Body of pancreas (tissue), 4 donors: ENCODE data around the gene TRNAU1AP. TPM values are rescaled to one million over a fixed set of nuclear protein-coding genes. Genes with fewer than 3 reads are reported as not detected.
A peak's percentile ranks its signal among the peaks of the same experiment; 100 is the strongest.
"Not testable (repeated sequence)": the region's sequence is repeated elsewhere in the genome, so short reads cannot be mapped to it uniquely, and the experiment has no call there.

Experiments
- ATAC-seq: fragments of 150-250 bp; one replicate; pipeline ENCODE4 v1.9.1; 2016
- DNase-seq, 4 donors: peaks; one replicate each; pipeline ENCODE4 v3.0.0-alpha.2; 2019
- H3K27ac ChIP-seq, 4 donors: fragments of 200-600 bp; sonication (generic); 1 replicate in 3 of 4; 2 replicates in 1 of 4; pipeline versions ENCODE4 v1.5.1 to v1.6.1; 2016 to 2019; ENCODE audit warnings: mild to moderate bottlenecking in 1 of 4, mixed read lengths in 1 of 4, moderate library complexity in 1 of 4
- H3K27me3 ChIP-seq, 2 donors: fragments of 200-600 bp; sonication (generic); one replicate each; pipeline ENCODE4 v1.6.0; 2016; ENCODE audit warnings: mild to moderate bottlenecking in 1 of 2
- H3K36me3 ChIP-seq, 2 donors: fragments of 200-600 bp; sonication (generic); replicated peaks in 1 of 2; 2 replicates each; pipeline ENCODE4 v1.5.1; 2016; ENCODE audit warnings: low read depth in 2 of 2; ENCODE audit not compliant: insufficient read depth in 1 of 2
- H3K4me1 ChIP-seq: fragments of 200-600 bp; sonication (generic); one replicate; pipeline ENCODE4 v1.6.0; 2016
- H3K4me3 ChIP-seq, 2 donors: fragments of 200-600 bp; sonication (generic); 1 replicate in 1 of 2; 2 replicates in 1 of 2; pipeline ENCODE4 v1.5.1; 2016 to 2019
- H3K9me3 ChIP-seq, 3 donors: fragments of 200-600 bp; sonication (generic); 1 replicate in 2 of 3; 2 replicates in 1 of 3; pipeline ENCODE4 v1.5.1; 2016
- POLR2A ChIP-seq, 3 donors: fragments of 450-650 bp; IDR thresholded peaks; one replicate each; pipeline ENCODE4 v1.6.1; 2016; ENCODE audit warnings: antibody characterized with exemption in 3 of 3, mild to moderate bottlenecking in 2 of 3
- WGBS, 2 donors: methylation state at CpG; one replicate each; pipeline ENCODE4 v1.1.5; 2017; 5-methylcytosine and 5-hydroxymethylcytosine counted together
- intact Hi-C: fragments of 100-400 bp; cut with DNase I; formaldehyde crosslinking; loops from one replicate; pipeline ENCODE4 v1.15.1; 2023
- total RNA-seq, 2 donors: library from RNA; depleted of rRNA; stranded (reverse); fragments of >200 nt; gene quantifications; one replicate each; pipeline ENCODE4 v1.1.0, GENCODE V29; 2016
- TF ChIP-seq, protein P1 (sequence below), 7 experiments: fragments of 450-650 bp in 4 of 7; fragments of 200-600 bp in 3 of 7; sonication (generic) in 3 of 7; IDR thresholded peaks; one replicate each; pipeline ENCODE4 v1.5.1; 2016 to 2019; ENCODE audit warnings: antibody characterized with exemption in 7 of 7

TRNAU1AP gene
- total RNA-seq, 2 donors from 2014 or later, result 8.9 to 14.3 TPM

DNA sequence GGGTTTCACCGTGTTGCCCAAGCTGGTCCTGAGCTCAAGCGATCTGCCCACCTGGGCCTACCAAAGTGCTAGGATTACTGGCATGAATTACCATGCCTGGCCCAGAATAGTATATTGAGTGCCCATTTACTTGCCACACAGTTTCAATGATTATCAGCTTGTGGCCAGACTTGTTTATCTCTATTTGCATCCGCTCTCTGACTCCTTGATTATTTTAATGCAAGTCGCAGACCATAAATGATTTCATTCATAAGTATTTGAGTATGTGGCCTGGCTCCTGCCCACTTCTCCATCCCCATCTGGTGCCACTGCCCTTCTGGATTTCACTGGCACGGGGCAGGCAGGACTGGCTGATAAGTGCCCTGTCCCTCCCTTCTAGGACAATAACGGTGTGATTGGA is 18.2 kb upstream of the TRNAU1AP start:
- TF ChIP-seq POLR2A (IDR thresholded peaks at IDR 0.05), result no peak
- TF ChIP-seq, protein P1, sequence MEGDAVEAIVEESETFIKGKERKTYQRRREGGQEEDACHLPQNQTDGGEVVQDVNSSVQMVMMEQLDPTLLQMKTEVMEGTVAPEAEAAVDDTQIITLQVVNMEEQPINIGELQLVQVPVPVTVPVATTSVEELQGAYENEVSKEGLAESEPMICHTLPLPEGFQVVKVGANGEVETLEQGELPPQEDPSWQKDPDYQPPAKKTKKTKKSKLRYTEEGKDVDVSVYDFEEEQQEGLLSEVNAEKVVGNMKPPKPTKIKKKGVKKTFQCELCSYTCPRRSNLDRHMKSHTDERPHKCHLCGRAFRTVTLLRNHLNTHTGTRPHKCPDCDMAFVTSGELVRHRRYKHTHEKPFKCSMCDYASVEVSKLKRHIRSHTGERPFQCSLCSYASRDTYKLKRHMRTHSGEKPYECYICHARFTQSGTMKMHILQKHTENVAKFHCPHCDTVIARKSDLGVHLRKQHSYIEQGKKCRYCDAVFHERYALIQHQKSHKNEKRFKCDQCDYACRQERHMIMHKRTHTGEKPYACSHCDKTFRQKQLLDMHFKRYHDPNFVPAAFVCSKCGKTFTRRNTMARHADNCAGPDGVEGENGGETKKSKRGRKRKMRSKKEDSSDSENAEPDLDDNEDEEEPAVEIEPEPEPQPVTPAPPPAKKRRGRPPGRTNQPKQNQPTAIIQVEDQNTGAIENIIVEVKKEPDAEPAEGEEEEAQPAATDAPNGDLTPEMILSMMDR (IDR thresholded peaks at IDR 0.05), result no peak
- Histone ChIP-seq H3K9me3 (no peaks in the 10 kb centered on the region), H3K4me3 (no peak overlapping the region), H3K27ac (no peak overlapping the region), H3K4me1 (no peaks in the 10 kb centered on the region), H3K36me3 (peaks cover 0 to 8% of the 10 kb centered on the region in 2 donors), H3K27me3 (no peaks in the 10 kb centered on the region)
- ATAC-seq (no peak), DNase-seq (no peak)
- intact Hi-C loops, result no loop called here
- 83 to 93% methylated on average over 6 of the region's 6 CpGs for WGBS, 2 donors

DNA sequence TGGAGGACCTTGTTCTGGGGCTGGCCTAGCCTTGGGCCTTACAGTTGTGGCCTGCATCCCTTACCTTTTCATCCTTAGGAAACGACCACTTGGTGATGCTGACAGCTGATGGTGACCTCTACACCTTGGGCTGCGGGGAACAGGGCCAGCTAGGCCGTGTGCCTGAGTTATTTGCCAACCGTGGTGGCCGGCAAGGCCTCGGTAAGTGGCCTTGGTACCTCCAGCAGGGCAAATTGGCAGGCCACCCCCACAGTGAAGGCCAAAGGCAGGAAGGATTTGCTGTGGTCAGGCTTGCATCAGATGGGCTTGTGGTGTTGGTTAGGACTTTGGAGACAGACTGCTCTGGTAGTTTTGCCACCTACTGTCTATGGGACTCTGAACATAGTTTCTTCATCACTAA is 17.7 kb upstream of the TRNAU1AP start:
- WGBS, 2 donors, result 65 to 85% methylated on average over 4 to 6 of the region's 6 CpGs
- no peak overlapping the region for H3K4me3 ChIP-seq
- intact Hi-C loops, result no loop called here
- H3K27me3 ChIP-seq, result no peaks in the 10 kb centered on the region
- H3K9me3 ChIP-seq, result no peaks in the 10 kb centered on the region
- no peak for DNase-seq
- no peak for ATAC-seq
- H3K36me3 ChIP-seq, result peaks cover 0 to 8% of the 10 kb centered on the region in 2 donors
- TF ChIP-seq, protein P1 (IDR thresholded peaks at IDR 0.05), result no peak
- no peak for TF ChIP-seq POLR2A (IDR thresholded peaks at IDR 0.05)
- no peaks in the 10 kb centered on the region for H3K4me1 ChIP-seq
- no peak overlapping the region for H3K27ac ChIP-seq

DNA sequence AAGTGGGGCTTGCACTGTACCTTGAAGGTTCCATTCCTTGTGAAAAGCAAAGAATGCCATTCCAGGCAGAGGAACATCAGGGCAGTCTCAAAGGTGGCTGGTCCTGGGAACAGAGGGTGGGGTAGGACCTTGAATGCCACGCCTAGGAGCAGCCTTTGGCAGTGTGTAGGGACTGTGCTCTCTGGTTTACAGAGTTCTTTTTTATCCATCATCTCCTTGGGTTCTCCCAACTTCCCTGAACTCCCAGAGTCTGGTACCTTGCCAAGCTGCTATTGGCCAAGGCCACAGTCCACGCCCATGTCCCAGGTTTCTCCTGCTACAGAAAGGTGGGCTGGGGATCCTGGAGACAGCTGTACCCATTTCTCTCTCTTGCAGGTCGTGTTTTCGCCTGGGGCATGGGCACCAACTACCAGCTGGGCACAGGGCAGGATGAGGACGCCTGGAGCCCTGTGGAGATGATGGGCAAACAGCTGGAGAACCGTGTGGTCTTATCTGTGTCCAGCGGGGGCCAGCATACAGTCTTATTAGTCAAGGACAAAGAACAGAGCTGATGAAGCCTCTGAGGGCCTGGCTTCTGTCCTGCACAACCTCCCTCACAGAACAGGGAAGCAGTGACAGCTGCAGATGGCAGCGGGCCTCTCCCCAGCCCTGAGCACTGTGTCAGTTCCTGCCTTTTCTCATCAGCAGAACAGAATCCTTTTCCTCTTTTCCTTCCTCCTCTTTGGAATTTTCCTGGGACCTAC is 15.3 kb upstream of the TRNAU1AP start:
- Histone ChIP-seq H3K4me1 (no peaks in the 10 kb centered on the region), H3K27ac (no peak overlapping the region), H3K27me3 (no peaks in the 10 kb centered on the region), H3K36me3 (peaks cover 0 to 6% of the 10 kb centered on the region in 2 donors), H3K4me3 (no peak overlapping the region), H3K9me3 (no peaks in the 10 kb centered on the region)
- intact Hi-C loops, result no loop called here
- WGBS, 2 donors, result 70 to 74% methylated on average over 7 to 8 of the region's 8 CpGs
- TF ChIP-seq, protein P1 (IDR thresholded peaks at IDR 0.05), result no peak
- TF ChIP-seq POLR2A (IDR thresholded peaks at IDR 0.05), result no peak
- DNase-seq (peak in 2 of 4 donors; percentile 17 to 27), ATAC-seq (no peak)

DNA sequence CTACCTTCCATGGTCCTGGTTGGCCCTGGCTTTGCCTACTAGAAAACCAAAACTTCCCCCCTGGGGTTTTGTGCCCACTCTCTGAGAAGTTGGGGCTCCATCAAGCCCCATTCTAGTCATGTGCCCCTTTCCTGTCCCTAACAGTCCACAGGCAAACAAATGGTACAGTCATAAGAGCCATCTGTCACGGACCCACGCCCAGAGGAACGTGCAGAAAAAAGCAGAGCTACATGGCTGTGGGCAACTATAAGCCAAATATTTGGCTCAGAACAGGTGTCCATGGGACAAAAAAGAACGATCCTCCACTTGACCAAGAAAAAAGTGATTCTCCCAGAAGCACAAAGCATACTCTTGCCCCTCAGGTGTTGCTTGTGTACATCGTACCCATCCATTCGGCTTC is 14.6 kb upstream of the TRNAU1AP start:
- ATAC-seq, result no peak
- H3K27me3 ChIP-seq, result no peaks in the 10 kb centered on the region
- H3K9me3 ChIP-seq, result no peaks in the 10 kb centered on the region
- peaks cover 0 to 6% of the 10 kb centered on the region in 2 donors for H3K36me3 ChIP-seq
- WGBS, 2 donors, result 84 to 85% methylated on average over 6 of the region's 6 CpGs
- H3K4me3 ChIP-seq, result no peak overlapping the region
- intact Hi-C loops, result no loop called here
- no peak overlapping the region for H3K27ac ChIP-seq
- DNase-seq, result no peak
- no peaks in the 10 kb centered on the region for H3K4me1 ChIP-seq
- no peak for TF ChIP-seq POLR2A (IDR thresholded peaks at IDR 0.05)
- TF ChIP-seq, protein P1 (IDR thresholded peaks at IDR 0.05), result no peak

DNA sequence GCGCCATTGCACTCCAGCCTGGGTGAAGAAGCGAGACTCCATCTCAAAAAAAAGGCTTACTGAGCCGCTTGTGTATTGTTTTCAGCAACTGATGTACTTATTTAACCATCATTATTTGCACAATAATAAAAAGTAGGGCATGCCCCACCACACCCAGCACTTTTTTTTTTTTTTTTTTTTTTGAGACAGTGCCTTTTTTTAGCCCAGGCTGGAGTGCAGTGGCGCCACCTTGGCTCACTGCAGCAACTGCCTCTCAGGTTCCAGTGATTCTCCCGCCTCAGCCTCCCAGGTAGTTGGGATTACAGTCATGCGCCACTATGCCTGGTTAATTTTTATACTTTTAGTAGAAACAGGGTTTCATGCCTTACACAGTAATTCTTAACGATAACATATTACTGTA is 12.2 kb upstream of the TRNAU1AP start:
- H3K9me3 ChIP-seq, result no peaks in the 10 kb centered on the region
- 73 to 77% methylated on average over 7 of the region's 7 CpGs for WGBS, 2 donors
- H3K4me1 ChIP-seq, result no peaks in the 10 kb centered on the region
- TF ChIP-seq POLR2A (IDR thresholded peaks at IDR 0.05), result no peak
- intact Hi-C loops, result no loop called here
- no peak overlapping the region for H3K27ac ChIP-seq
- no peak for DNase-seq
- no peaks in the 10 kb centered on the region for H3K27me3 ChIP-seq
- no peak for ATAC-seq
- H3K36me3 ChIP-seq, result peaks cover 0 to 1% of the 10 kb centered on the region in 2 donors
- no peak overlapping the region for H3K4me3 ChIP-seq

DNA sequence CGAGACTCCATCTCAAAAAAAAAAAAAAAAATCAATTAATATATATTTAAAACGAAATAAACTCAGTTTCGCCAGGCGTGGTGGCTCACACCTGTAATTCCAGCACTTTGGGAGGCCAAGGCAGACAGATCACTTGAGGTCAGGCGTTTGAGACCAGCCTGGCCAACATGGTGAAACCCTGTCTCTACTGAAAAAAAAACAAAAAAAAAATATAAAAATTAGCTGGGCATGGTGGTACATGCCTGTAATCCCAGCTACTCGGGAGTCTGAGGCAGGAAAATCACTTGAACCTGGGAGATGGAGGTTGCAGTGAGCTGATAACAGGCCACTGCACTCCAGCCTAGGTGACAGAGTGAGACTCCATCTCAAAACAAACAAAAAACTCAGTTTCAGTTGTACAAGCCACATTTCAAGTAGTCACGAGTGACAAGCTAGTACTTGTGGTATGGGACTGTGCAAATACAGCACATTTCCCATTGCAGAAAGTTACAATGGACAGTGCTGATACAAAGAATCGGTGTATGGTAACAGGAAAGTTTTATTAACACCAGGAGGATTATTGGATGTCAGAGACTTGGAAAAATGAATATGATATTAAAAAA is 11.4 kb upstream of the TRNAU1AP start:
- DNase-seq, ATAC-seq: not testable (repeated sequence)
- WGBS, 2 donors, result 71 to 75% methylated on average over 8 of the region's 8 CpGs

More for the DNA sequence above, 11.4 kb upstream of the TRNAU1AP start:
- H3K36me3 ChIP-seq, intact Hi-C loops, H3K4me3 ChIP-seq, H3K27me3 ChIP-seq, H3K4me1 ChIP-seq, H3K27ac ChIP-seq, H3K9me3 ChIP-seq: not testable (repeated sequence)
